ENCODE measurements around the gene ANK2. TPM values are rescaled to one million over a fixed set of nuclear protein-coding genes. Genes with fewer than 3 reads are reported as not detected.

The ANK2 gene
- total RNA-seq, 3 donors from 2014 or later: 7.6 to 69.3 (median 21.0) TPM

DNA sequence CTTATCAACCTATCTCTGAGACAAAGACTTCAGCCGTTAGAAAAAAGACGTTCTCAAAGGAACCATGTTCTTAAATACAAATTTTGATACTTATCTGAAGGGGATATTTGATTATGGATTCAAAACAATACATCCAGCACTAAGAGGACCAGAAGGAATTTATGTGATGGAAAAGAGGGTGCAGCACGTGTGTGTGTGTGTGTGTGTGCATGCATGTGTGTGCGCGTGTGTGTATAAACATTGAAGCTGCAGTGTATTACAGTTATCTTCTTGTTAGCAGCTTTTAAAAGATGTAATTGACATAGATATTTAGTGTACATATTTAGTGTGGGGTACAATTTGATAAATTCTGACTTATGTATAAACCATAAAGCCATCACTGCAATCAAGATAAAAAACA is 44.9 kb downstream of the ANK2 start:
- ATAC-seq (no peak), DNase-seq (no peak)
- intact Hi-C loops (cut with DNase I, micrococcal nuclease): no loop called here
- no peaks in the 10 kb centered on the region for H3K9me3 ChIP-seq
- TF ChIP-seq, protein P1, sequence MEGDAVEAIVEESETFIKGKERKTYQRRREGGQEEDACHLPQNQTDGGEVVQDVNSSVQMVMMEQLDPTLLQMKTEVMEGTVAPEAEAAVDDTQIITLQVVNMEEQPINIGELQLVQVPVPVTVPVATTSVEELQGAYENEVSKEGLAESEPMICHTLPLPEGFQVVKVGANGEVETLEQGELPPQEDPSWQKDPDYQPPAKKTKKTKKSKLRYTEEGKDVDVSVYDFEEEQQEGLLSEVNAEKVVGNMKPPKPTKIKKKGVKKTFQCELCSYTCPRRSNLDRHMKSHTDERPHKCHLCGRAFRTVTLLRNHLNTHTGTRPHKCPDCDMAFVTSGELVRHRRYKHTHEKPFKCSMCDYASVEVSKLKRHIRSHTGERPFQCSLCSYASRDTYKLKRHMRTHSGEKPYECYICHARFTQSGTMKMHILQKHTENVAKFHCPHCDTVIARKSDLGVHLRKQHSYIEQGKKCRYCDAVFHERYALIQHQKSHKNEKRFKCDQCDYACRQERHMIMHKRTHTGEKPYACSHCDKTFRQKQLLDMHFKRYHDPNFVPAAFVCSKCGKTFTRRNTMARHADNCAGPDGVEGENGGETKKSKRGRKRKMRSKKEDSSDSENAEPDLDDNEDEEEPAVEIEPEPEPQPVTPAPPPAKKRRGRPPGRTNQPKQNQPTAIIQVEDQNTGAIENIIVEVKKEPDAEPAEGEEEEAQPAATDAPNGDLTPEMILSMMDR (IDR thresholded peaks at IDR 0.05): no peak
- H3K4me1 ChIP-seq (ENCODE audit: low read depth): no peaks in the 10 kb centered on the region
- no peak overlapping the region for H3K4me3 ChIP-seq
- H3K36me3 ChIP-seq (ENCODE audit: low read depth): no peaks in the 10 kb centered on the region

DNA sequence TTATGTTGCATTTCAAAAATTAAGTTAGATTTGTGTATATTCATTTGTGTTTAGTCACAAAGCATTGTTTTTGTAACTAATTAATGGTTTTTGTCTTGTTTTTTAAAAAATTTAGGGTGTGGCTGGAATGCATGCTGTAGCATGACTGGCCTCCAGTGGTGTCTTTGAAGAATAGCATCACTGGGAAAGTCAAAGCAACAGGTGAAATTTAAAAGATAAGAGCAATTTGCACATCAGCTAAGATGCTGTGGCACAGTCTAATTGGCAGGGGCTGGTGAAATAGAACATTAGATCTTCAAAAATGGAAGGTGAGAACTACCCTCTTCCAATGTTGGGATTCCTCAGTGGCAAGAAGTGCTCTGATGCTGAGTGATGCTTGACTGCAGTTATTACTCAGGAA is 45.3 kb downstream of the ANK2 start:
- H3K9me3 ChIP-seq: no peaks in the 10 kb centered on the region
- H3K4me3 ChIP-seq: no peak overlapping the region
- H3K4me1 ChIP-seq (ENCODE audit: low read depth): no peaks in the 10 kb centered on the region
- no peaks in the 10 kb centered on the region for H3K36me3 ChIP-seq (ENCODE audit: low read depth)
- no peak for DNase-seq
- ATAC-seq: no peak
- TF ChIP-seq, protein P1 (IDR thresholded peaks at IDR 0.05): no peak
- intact Hi-C loops (cut with DNase I, micrococcal nuclease): no loop called here

DNA sequence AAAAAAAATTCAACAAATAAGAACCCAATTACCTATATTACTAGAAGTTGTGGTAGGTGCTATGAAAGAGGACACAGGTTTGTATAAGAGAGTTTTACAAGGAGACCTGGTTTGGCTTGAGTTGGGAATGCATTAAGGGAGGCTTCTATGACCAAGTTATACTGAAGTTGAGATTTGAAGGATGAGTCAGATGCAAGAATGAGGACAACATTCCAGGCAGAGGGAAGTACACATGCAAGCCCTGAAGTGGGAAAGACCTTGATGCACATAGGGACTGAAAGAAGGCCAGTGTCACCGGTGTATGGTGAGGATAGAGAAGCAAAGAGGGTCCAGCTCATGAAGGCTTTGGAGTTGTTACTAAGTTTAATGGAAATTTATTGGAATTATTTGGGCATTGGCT is 52.2 kb downstream of the ANK2 start:
- intact Hi-C loops (cut with DNase I, micrococcal nuclease): no loop called here
- TF ChIP-seq, protein P1 (IDR thresholded peaks at IDR 0.05): no peak
- no peak for DNase-seq
- H3K4me3 ChIP-seq: no peak overlapping the region
- ATAC-seq: no peak
- no peaks in the 10 kb centered on the region for H3K36me3 ChIP-seq (ENCODE audit: low read depth)
- H3K9me3 ChIP-seq: no peaks in the 10 kb centered on the region
- H3K4me1 ChIP-seq (ENCODE audit: low read depth): no peaks in the 10 kb centered on the region

DNA sequence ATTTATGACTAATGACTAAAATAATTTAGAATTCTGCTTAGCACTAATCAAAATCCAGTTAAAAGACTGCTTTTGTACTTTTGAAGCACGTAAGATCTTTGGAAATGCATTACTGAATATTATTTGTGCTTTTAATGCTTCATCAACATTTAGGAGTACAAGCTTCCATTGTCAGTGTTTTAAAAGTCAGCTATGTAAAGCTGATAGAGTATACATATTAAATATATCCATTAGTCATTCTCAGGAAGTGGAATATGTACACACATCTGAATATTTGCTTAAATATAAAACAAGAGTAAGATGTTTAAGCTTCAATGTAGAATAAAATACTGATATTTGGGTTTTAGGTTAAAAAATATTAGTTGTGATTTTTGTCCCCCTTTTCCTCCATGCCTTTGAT is 54.1 kb downstream of the ANK2 start:
- no peaks in the 10 kb centered on the region for H3K4me1 ChIP-seq (ENCODE audit: low read depth)
- no peaks in the 10 kb centered on the region for H3K36me3 ChIP-seq (ENCODE audit: low read depth)
- TF ChIP-seq, protein P1 (IDR thresholded peaks at IDR 0.05): no peak
- intact Hi-C loops (cut with DNase I, micrococcal nuclease): no loop called here
- H3K4me3 ChIP-seq: no peak overlapping the region
- DNase-seq (no peak), ATAC-seq (no peak)
- no peaks in the 10 kb centered on the region for H3K9me3 ChIP-seq

DNA sequence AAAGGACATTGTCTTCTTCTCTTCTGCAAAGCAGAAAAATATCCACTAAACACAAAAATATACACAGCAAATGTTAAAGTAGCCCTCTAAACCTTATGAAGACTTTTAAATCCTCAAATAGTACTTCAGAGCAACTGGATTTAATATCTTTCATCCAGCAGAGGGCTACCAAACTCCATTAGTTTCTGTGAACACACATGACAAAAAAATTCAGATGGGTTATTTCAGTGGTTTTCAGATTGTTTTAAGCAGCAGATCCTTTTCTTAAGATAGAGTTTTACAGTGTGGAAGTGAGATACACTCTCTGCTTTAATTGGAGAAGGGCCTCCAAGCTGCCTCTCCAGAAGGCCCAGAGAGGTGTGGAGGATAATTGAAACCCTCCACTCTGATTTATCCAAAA is 56.7 kb downstream of the ANK2 start:
- TF ChIP-seq, protein P1 (IDR thresholded peaks at IDR 0.05): no peak
- Histone ChIP-seq H3K4me3 (no peak overlapping the region), H3K4me1 (ENCODE audit: low read depth) (no peaks in the 10 kb centered on the region), H3K36me3 (ENCODE audit: low read depth) (no peaks in the 10 kb centered on the region), H3K9me3 (no peaks in the 10 kb centered on the region)
- intact Hi-C loops (cut with DNase I, micrococcal nuclease): no loop called here
- no peak for DNase-seq
- no peak for ATAC-seq

DNA sequence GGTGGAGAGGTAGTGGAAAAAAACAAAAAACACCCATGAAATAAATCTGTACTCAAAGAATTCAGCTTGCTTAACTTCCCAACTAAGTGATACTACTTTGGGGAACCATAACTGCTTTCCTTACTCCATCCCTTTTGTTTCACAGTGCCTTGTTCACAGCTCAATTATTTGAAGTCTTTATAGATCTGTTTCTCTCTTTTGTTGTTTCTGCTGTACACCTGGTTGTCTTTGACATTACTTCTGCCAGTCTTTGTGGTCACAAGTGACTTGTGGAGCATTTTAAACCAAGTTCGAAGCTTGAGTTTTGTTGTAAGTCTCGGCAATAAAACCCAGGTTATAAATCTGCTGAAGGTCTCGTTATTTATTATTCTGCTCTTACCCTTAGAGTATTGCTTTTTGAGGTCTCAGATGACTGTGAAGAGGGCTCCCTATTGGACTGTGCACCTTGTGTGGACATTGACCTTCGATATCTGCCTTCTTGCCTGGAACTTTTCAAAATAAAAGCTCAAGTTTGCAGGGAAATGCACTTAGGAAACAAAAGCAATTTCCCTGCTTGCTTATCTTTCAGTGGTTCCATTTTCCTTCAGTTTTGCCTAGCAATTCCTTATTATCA is 59.8 kb downstream of the ANK2 start:
- no peak overlapping the region for H3K4me3 ChIP-seq
- ATAC-seq (peak; percentile 23), DNase-seq (peak in 1 of 3 donors; percentile 10)
- H3K36me3 ChIP-seq (ENCODE audit: low read depth): no peaks in the 10 kb centered on the region
- TF ChIP-seq, protein P1 (IDR thresholded peaks at IDR 0.05): no peak
- H3K9me3 ChIP-seq: no peaks in the 10 kb centered on the region
- intact Hi-C loops (cut with DNase I, micrococcal nuclease): no loop called here
- H3K4me1 ChIP-seq (ENCODE audit: low read depth): no peaks in the 10 kb centered on the region

Data from mucosa of descending colon (tissue), 3 donors.